MM.1S (cell line): ENCODE data around the gene LPCAT1.

ENCODE experiments used
- DNase-seq: peaks from one replicate; pipeline ENCODE4 v3.0.0-alpha.2; 2015
- H2AFZ ChIP-seq: fragments of 300-600 bp; sonication (generic); 2 replicates; pipeline ENCODE4 v1.6.0; 2016; ENCODE audit warnings: antibody characterized with exemption, low read length
- H3F3A ChIP-seq: fragments of 300-600 bp; sonication (generic); 2 replicates; pipeline ENCODE4 v1.6.1; 2016; ENCODE audit warnings: mild to moderate bottlenecking, antibody characterized with exemption, low read length, moderate library complexity, mixed read lengths; ENCODE audit not compliant: insufficient read depth
- H3K27ac ChIP-seq: fragments of 300-600 bp; sonication (generic); 2 replicates; pipeline ENCODE4 v1.5.1; 2016; ENCODE audit warnings: mild to moderate bottlenecking, low read length
- H3K27me3 ChIP-seq: fragments of 300-600 bp; sonication (generic); replicated peaks from 2 replicates; pipeline ENCODE4 v1.6.0; 2016; ENCODE audit warnings: low read length; ENCODE audit not compliant: insufficient read depth
- H3K36me3 ChIP-seq: fragments of 300-600 bp; sonication (generic); replicated peaks from 2 replicates; pipeline ENCODE4 v1.6.1; 2016; ENCODE audit warnings: mild to moderate bottlenecking, low read length, mixed read lengths; ENCODE audit not compliant: insufficient read depth
- H3K4me1 ChIP-seq: fragments of 300-600 bp; sonication (generic); 2 replicates; pipeline ENCODE4 v1.6.1; 2016; ENCODE audit warnings: low read length, mixed read lengths
- H3K4me2 ChIP-seq: fragments of 300-600 bp; sonication (generic); 2 replicates; pipeline ENCODE4 v1.6.0; 2016; ENCODE audit warnings: low read depth, low read length
- H3K4me3 ChIP-seq: fragments of 300-600 bp; sonication (generic); 2 replicates; pipeline ENCODE4 v1.5.1; 2016; ENCODE audit warnings: low read length, mixed read lengths
- H3K79me2 ChIP-seq: fragments of 300-600 bp; sonication (generic); 2 replicates; pipeline ENCODE4 v1.6.1; 2016; ENCODE audit warnings: mixed run types, low read length, mixed read lengths
- H3K9ac ChIP-seq: fragments of 300-600 bp; sonication (generic); 2 replicates; pipeline ENCODE4 v1.6.1; 2016; ENCODE audit warnings: low read length, mixed read lengths
- H3K9me2 ChIP-seq: fragments of 300-600 bp; sonication (generic); replicated peaks from 2 replicates; pipeline ENCODE4 v1.6.1; 2016; ENCODE audit warnings: mild to moderate bottlenecking, low read length, mixed read lengths; ENCODE audit not compliant: insufficient read depth
- H3K9me3 ChIP-seq: fragments of 300-600 bp; sonication (generic); replicated peaks from 2 replicates; pipeline ENCODE4 v1.6.1; 2016; ENCODE audit warnings: mild to moderate bottlenecking, low read length, mixed read lengths; ENCODE audit not compliant: insufficient read depth
- H4K20me1 ChIP-seq: fragments of 300-600 bp; sonication (generic); 2 replicates; pipeline ENCODE4 v1.6.1; 2016; ENCODE audit warnings: mild to moderate bottlenecking, low read length, moderate library complexity, mixed read lengths; ENCODE audit not compliant: insufficient read depth
- CTCF ChIP-seq: fragments of 300-600 bp; sonication (generic); IDR thresholded peaks from 2 replicates; pipeline ENCODE4 v1.5.1; 2016; ENCODE audit warnings: antibody characterized with exemption, low read length, mixed read lengths
- EZH2 ChIP-seq: fragments of 300-600 bp; sonication (generic); optimal IDR thresholded peaks from 2 replicates; pipeline ENCODE3; 2017; ENCODE audit warnings: low read depth, mild to moderate bottlenecking, antibody characterized with exemption, low read length, mixed read lengths
- EZH2phosphoT487 ChIP-seq: fragments of 300-600 bp; sonication (generic); IDR thresholded peaks from 2 replicates; pipeline ENCODE4 v1.6.1; 2018; ENCODE audit warnings: antibody characterized with exemption, low read length

Gene LPCAT1

GRCh38 chr5:1429066-1429465 is 94.7 kb downstream of the LPCAT1 start:
- Histone ChIP-seq H3K9me3 (no peaks in the 10 kb centered on the region), H3K27me3 (peaks cover 46% of the 10 kb centered on the region), H3K4me1 (no peaks in the 10 kb centered on the region), H3K79me2 (no peaks in the 10 kb centered on the region), H3K36me3 (no peaks in the 10 kb centered on the region), H3K9ac (no peak overlapping the region), H3K27ac (no peak overlapping the region), H3K9me2 (no peaks in the 10 kb centered on the region), H3K4me2 (no peak overlapping the region), H3K4me3 (no peak overlapping the region), H4K20me1 (no peaks in the 10 kb centered on the region), H3F3A (no peaks in the 10 kb centered on the region), H2AFZ (no peak overlapping the region)
- DNase-seq = no peak
- no peak for TF ChIP-seq EZH2
- TF ChIP-seq EZH2phosphoT487 = no peak
- TF ChIP-seq CTCF = no peak

- DNase-seq = no peak
- Histone ChIP-seq H3K9me3 (no peaks in the 10 kb centered on the region), H3K36me3 (no peaks in the 10 kb centered on the region)
Measured at GRCh38 chr5:1428107-1428506, 95.7 kb downstream of the LPCAT1 start.

GRCh38 chr5:1424716-1425115 is 99.0 kb downstream of the LPCAT1 start:
- H3K27ac ChIP-seq = no peak overlapping the region

More at GRCh38 chr5:1428107-1428506, 95.7 kb downstream of the LPCAT1 start:
- Histone ChIP-seq H2AFZ (no peak overlapping the region), H3K79me2 (no peaks in the 10 kb centered on the region), H3K27ac (no peak overlapping the region), H3F3A (no peaks in the 10 kb centered on the region), H3K4me1 (no peaks in the 10 kb centered on the region), H3K9me2 (no peaks in the 10 kb centered on the region), H4K20me1 (no peaks in the 10 kb centered on the region), H3K4me2 (no peak overlapping the region), H3K27me3 (peaks cover 46% of the 10 kb centered on the region), H3K9ac (no peak overlapping the region), H3K4me3 (no peak overlapping the region)
- TF ChIP-seq CTCF (no peak), EZH2phosphoT487 (no peak), EZH2 (no peak)

More at GRCh38 chr5:1424716-1425115, 99.0 kb downstream of the LPCAT1 start:
- Histone ChIP-seq H3K4me3 (no peak overlapping the region), H3K4me2 (no peak overlapping the region), H3K9ac (no peak overlapping the region), H2AFZ (no peak overlapping the region), H3K9me3 (no peaks in the 10 kb centered on the region), H3K27me3 (peaks cover 26% of the 10 kb centered on the region), H4K20me1 (no peaks in the 10 kb centered on the region), H3K36me3 (no peaks in the 10 kb centered on the region), H3F3A (no peaks in the 10 kb centered on the region), H3K9me2 (no peaks in the 10 kb centered on the region), H3K4me1 (no peaks in the 10 kb centered on the region), H3K79me2 (no peaks in the 10 kb centered on the region)
- TF ChIP-seq CTCF (no peak), EZH2phosphoT487 (no peak), EZH2 (no peak)
- no peak for DNase-seq
